ENCODE data around the gene ADCY2. TPM values are rescaled to one million over a fixed set of nuclear protein-coding genes. Genes with fewer than 3 reads are reported as not detected.
A peak's percentile ranks its signal among the peaks of the same experiment; 100 is the strongest.

ADCY2 gene
- polyA plus RNA-seq (2013, experiment 1 of 2; ENCODE audit: insufficient read length) = 0.60 TPM
- polyA plus RNA-seq (2013, experiment 2 of 2; ENCODE audit: insufficient read length) = 0.41 TPM

DNA sequence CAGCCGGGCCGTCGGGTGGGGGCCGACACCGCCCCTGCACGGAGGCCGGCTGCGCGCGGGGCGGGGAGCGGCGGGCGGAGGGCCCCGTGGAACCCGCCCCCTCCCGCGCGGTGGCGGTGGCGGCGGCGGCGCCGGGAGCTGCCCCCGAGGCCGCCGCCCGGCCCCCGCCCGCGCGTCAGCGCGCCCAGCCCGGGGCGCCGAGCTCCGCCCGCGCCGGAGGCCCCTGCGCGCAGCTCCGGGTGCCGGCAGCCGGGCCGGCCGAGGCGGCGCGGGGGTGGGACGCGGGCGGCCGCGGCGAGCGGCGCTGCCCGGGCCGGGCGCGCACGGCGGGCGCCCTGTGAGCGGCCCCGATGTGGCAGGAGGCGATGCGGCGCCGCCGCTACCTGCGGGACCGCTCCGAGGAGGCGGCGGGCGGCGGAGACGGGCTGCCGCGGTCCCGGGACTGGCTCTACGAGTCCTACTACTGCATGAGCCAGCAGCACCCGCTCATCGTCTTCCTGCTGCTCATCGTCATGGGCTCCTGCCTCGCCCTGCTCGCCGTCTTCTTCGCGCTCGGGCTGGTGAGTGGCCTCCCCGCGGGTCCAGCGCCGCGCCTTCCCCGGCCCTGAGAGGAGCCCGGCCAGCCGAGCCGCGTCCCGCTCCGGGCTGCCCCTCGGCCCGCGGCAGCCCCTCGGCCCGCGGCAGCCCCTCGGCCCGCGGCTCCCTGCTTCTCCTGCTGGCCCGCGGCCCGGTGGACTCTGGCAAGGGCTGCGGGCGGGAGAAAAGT lies at the start of gene ADCY2:
ADCY2 (plus strand) TSS at position 192 of the 766 bp plus-strand sequence; CDS start at position 351, 159 bp downstream.
- DNase-seq = peak; percentile 12

DNA sequence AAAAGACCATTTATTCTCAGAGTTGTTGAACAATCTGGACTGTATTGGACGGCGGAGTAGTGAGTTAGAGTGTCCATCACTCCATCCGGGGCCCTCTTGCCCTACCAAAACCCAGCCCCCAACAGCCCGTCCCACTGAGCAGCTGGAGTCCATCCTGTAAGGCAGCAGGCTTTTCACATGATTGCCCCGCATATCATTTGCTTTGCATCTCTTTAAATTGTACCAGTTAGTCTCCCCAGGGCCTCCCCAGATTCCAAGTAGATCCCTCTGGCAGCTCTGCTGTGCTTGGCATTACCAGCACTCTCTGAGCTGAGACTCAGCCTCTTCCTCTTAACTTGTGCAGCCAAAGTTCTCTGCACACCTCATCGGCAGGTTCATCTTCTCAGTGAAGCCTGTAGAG lies 48.6 kb upstream of the ADCY2 start:
- DNase-seq = no peak

DNA sequence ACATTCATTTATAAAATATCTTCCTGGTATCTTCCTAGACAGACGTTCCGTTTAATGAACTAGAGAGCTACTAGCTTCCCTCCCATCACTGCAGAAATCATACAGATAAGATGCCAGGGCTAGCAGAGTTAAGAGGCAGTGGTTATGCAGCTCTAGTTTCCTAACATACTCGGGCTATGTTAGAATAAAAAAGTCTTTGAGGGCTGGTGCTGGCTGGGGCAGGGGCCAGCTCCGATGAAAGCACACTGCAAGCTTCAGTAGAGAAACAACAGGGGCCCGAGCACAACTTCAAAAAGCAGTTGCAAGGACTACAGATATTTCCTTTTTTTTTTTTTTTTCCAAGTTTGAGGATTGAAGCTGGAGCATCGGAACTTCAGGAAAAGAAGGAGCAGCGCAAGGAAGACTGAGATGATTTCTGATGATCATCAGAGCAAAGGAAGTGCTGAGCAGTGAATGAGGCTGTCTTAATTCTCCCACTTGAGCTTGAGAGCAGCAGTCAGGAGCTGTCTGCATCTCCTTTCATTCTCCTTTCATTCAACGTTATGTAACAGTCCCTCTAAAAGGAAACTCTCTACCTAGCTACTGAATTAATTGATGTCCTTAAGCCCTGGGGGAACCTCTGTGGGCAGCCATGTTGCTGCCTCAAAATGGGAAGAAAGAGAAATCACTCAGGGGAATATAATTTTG lies 47.6 kb upstream of the ADCY2 start:
- no peak for DNase-seq

DNA sequence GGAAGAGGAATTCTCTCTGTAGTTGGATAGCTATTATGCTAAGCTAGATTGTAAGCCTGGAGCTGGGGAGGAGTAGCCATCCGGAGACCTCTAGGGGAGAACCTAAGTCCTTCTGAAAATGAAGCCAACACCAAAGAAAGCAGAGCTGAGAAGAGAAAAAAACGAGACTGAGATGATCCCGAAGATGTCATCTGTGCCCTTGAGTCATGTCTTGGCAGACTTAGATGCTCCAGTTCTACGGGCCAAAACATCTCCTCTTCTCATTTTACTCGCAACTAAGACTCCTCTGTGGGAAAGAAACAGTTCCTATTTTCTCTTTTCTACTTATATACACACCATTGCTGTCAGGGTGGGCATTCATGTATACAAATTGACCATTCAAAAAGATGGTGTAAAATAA lies 34.3 kb upstream of the ADCY2 start:
- no peak for DNase-seq

DNA sequence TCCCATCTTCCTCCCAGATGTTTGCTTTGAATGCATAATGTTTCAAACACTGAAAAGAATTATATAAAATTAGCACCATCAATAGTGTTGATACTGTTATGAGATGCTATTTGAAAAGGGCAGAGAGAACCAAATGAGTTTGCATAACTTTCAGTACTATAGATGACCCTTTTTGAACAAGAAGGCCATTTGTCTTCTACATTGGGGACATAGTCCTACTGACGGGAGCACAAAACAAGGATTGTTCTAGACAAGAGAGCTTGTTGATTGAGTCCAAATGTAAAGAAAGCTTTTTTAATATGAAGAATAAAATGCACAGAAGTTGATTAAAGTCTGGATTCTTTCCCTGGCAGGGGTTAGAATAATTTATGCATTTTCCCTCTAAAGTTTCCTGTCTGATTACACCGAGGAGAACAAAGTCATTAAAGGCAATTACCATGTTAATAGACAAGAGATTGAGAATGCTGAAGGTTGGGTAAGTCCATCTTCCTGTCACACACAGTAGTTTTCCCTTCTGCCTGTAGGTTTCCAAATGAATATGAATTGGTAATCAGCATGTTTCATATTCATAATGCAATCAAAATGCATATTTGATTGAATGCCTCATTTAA lies 32.8 kb upstream of the ADCY2 start:
- no peak for DNase-seq

DNA sequence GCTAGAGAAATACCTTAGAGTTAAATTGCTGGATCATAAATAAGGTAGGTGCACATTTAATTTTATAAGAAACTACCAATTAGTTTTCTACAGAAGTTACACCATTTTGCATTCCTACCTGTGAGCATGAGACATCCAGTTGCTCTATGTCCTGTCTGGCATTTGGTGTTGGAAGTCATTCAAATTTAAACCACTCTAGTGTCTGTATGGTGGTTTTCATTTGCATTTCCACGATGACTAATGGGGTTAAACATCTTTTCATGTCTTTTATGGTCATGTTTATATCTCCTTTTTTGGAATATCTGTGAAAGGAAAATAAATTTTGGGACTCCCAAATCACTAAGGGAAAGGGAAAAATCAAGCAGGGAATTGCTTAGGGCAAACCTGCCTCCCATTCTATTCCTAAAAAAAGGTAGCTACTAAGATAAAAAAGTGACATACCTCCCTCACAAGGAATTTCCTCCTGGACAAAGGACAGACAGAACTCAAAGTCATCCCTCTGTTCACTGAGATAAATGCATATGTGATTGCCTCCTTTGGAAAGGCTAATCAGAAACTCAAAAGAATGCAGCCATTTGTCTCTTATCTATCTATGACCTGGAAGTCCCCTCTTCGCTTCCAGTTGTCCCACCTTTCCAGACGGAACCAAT lies 31.6 kb upstream of the ADCY2 start:
- DNase-seq = peak; percentile 45

DNA sequence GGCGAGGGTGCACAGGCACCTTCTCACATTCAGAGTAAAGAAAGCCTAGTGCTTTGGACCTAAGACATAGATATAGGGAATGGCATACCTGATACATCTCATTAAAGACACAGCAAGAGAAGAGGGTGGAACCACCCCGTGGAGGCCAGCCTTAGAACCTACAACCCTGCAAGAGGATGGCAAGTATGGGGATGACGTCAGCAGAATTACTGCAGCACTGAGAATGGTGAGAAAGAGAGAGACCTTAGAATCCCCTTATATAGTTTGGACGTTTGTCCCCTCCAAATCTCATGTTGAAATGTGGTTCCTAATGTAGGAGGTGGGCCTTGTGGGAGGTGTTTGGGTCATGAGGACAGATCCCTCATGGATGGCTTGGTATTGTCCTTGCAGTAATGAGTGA lies 28.2 kb upstream of the ADCY2 start:
- no peak for DNase-seq

DNA sequence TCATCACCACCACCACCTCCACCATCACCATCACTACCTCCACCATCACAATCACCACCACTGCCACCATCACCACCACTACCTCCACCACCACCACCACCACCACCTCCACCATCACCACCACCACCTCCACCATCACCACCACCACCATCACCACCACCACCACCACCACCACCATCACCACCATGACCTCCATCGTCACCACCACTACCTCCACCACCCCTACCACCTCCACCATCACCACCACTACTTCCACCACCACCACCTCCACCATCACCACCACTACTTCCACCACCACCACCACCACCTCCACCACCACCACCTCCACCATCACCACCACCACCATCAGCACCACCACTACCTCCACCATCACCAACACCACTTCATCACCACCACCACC lies 23.5 kb upstream of the ADCY2 start:
- DNase-seq = no peak

DNA sequence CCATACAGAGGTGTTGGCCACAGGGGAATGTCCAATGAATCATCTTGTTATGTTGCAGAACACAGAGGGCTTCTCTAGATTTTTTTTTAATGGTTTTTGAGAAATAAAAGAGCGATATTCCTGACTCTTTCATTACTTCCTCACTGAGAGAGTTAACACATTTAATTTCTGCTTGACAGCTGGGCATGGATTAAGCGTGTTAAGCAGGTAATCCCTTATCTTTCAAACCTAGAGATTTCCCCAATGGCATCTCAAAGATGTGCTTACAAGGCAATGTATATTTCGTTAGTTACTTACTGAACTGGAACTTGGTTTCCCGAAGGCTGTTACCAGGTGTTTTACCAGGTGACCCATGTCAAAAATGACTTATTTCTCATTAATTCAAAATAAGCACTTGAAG lies 21.8 kb upstream of the ADCY2 start:
- DNase-seq = no peak

DNA sequence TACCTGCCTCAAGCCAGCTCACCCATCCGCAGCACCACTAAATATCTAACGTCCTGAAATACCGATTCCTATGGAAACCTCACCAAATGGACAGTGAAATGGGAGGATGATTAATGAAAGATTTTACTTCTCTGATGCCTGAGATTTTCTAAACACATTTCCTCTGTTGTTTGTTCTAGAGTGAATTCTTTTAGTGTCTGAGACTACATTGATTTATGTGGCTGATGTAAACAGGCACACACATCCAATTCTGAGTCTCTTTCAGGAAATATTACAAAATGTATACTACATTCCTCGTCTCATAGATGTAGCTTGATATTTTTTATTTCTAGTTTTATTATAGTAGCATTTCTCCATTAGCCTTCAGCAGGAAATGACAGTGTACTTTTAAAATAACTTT lies 20.5 kb upstream of the ADCY2 start:
- no peak for DNase-seq

DNA sequence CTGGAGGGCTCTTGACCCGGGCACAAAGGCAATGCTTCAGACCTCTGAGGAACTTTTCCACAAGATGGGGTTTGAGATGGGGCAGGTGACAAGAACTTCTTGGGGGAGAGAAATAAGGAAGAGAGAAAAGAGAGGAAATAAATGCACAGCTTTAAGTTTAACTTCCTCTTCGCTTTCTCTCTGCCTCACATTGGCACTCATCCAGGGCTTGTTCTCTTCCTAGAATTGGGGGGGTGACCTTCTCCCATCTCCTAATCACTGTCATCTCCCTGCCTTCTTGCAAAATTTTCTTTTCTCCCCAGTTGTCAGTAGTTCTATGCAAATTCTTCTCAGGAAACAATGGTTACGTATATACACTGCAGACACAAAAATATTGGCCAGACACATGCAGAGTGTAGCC lies 19.1 kb upstream of the ADCY2 start:
- no peak for DNase-seq

DNA sequence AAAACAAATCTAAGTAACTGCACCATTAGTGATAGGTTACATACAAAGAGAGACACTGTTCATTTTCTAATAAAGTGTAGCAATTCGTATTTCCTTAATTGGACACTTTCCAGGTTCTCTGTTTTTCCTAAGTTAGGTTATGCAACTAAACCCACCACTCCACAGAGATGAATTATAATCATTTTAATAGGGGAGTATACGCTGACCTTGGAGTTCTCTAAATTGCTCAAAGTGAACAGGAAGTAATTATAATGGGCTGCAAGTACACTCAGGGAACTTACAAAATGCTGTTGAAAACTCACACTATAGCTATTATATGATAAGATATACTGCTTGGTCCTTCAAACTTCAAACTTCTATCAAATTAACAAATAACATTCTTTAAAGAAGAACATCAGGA lies 18.2 kb upstream of the ADCY2 start:
- DNase-seq = no peak

DNA sequence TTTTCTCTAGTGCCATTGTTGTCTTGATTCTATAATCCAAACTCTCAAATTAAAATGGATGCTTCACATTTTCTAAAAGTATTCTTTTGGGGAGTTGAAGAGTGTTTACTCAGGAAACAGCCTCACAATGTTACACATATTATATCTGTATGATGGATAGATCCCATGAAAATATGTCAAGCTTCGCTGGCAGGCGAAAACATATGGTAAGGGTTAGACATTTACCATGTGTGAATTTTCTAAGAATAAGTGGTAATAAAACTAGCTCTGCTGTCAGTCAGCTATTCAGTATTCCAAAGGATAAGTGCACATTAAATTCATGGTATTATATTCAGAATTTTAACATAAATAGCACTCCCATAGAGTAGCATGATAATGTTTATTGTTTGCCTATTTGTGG lies 13.3 kb upstream of the ADCY2 start:
- no peak for DNase-seq

DNA sequence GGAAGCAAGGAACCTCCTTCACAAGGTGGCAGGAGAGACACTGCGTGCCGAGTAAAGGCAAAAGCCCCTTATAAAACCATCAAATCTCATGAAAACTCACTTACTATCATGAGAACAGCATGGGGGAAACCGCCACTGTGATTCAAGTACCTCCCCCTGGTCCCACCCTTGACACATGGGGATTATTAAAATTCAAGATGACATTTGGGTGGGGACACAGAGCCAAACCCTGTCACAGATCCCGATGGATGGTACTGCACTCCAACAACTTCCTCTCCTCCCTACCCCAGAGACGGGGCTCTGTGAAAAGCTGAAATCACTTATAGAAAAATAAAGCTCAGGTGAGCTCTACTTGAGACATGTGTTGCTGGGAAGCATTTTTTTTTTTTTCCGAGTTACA lies 10.3 kb upstream of the ADCY2 start:
- DNase-seq = no peak

DNA sequence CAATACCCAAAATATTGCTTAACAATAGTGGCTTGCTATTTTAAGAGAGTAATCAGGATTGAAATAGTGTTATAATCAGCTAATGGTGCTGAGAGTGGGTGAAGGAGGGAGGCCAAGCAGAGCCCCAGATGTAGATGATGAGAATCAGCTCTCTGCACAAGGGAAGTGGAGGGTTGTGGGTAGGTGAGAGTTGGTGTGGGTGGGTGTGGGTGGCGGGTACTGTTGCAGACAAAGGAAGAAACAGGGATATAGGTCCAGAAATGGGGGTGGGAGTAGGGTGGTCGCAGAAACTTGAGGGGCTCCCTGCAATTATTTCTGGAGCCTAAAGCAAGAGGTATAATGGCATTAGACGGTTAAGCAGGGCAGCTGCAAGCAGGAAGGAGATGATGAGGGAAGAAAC lies 7.4 kb upstream of the ADCY2 start:
- DNase-seq = no peak

DNA sequence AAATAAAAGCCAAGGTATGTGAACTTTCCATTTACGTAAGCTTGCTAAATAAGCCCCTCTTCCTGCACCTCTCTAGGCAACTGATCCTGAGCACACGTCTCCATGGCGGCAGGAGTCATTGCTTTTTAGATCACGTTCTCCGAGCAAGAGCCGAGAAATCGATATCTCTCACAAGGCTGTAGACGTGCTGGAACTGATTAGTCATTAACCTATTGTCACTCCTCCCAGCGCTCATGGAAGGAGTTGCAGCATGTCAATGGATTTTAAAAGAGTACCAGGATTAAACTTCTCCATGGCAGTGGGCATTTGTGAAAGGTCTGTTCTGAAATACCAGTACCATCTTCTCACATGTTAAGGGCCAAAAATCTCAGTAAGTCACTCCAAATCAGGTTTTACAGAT lies 4.7 kb upstream of the ADCY2 start:
- no peak for DNase-seq

DNA sequence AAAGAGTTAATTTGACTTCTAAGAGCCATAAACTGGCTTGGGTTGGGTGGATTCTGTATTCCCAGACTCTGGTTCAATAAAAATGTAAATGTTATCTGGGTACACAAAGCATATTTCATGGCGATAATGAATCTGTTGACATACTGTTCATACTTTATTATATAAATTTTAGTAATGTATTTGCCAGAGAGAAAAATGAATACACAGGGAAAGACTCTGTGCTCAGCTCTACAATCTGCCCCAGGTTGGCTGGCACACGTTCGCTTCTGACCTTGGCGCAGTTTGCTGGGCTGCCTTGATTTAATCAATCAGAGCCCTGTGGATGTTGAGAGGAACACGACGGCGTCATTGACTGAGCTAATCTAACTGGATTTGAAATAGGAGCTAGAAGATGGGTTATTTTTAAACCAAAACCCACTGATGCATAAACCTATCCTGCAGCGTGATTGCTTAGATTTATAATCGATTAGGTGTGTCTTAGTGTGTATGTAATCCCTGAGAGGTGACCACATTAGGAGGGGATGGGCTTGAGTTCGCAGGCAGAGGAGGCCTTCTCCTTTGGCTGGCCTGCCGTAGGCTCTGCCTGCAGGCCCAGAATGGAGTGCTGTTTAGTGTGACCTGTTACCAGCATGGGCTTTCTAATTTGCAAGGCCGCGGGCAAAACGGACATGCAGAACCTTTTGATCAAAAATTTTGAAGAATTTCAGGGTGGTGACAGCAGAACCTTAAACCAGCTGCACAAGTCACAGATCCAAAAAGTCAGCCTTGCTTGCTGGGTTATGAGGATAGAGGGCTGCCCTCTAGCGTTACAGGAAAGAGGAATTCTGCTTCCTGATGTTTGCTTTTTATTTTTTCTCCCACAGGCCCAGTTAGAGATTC lies 3.9 kb upstream of the ADCY2 start:
- peak; percentile 41 for DNase-seq

DNA sequence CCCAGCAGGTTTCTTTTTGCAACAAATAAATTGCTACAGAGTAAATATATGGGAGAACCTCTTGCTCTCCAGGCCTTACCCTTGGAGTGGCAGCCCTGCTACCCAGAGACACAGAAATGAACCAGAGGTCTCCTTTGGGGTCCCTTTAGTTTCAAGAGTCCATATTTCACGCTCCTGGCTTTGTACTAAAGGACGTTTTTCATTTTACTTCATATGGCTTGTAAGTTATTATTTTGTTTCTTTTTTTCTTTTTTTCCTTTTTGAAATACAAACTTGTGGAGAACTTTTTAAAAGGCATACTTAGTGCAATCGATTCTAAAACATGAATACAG lies 3.3 kb upstream of the ADCY2 start:
- no peak for DNase-seq

DNA sequence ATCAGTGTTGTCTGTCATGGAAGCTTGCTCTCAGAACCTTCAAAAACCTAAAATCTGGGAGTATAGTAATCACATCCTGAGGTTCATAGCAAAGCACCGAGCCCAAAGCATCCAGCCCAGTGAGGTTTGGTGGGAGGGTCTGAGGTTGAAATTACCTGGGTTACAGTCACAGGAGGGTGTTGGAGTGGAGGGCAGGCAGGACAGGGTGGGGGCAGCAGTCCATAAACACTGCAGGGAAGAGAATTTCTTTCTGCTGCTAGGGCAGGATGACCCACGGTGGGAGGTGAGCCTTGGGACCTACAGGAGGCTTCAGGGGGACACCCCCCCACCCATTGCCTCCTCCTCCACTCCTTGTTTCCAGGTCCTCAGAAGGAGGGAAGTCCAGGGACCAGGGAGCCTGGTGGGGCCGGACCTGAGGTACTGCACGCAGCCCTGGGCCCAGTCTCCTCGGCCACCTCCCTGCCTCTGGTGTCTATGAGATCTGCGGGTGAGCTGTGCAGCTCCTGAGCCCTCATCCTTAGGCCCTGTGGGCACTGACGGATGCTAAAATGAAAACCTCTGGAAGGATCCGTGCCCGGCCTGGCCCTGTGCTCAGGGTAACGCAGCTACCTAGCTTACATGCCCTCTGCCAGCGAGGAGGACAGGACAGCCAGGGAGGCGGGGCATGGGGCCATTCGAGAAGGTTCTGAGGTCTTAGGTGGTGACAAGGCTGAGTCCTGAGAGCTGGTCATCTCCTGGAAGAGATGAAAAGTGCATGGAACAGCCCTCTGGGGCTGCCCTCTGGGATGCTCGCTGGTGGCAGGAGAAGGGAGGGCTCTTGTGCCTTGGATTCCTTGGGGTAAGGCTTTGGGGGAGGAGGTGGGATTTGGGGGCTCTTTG lies 1.8 kb upstream of the ADCY2 start:
- DNase-seq = no peak

DNA sequence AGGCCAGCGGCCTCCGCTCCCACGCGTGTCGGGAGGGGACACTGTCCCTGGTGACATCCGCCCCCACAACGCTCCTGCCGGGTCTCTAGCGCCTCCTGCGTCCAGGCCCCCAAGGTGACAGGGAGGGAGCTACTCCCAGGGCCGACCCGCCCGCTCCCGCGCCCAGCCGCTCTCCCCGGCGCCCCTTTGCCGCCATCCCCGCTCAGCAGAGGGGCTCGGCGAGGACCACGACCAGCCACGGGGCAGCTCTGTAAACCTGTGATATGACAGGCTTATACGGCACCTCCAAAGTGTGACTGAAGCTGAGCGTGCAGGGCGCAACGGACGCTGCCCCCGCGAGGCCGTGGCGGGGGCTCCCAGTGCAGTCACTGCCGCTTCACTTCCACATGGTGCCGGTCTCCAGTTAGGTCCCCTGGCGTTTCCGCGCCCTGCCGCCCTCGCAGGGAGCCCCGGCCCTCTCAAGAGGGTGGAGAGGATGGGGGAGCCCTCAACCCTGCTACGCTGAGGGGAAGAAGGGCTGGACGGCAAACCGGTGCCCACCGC lies 978 bp upstream of the ADCY2 start:
- no peak for DNase-seq

DNA sequence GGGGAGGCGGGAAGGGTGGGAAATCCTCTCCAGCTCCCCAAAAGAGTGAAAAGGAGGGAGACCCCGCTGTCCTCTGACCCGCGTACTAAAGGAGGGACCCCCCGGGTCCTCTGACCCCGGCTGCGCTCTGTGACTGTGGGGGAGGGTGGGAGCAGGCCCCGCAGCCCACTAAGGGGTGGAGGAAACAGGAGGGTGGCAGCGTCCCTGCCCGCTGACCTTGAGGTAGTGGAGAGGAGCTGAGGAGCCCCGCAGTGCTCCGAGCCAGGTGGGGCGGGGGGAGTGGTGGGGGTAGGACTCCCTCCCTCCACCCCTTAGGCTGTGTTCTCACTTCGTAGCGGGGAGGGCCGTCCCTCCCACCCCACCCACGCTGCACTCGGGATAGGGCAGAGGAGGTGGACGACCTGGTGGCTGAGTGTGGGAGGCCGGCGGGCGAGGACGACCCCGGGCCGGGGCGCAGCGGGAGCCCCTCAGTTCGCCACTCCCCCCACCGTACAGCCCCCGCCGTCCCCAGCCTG lies 449 bp upstream of the ADCY2 start:
- no peak for DNase-seq
